ENCODE measurements around the gene ANKRD13B. TPM values are rescaled to one million over a fixed set of nuclear protein-coding genes. Genes with fewer than 3 reads are reported as not detected.
A peak's percentile ranks its signal among the peaks of the same experiment; 100 is the strongest.

The ANKRD13B gene
- total RNA-seq, 1 donor from 2014 or later = 17.9 TPM

DNA sequence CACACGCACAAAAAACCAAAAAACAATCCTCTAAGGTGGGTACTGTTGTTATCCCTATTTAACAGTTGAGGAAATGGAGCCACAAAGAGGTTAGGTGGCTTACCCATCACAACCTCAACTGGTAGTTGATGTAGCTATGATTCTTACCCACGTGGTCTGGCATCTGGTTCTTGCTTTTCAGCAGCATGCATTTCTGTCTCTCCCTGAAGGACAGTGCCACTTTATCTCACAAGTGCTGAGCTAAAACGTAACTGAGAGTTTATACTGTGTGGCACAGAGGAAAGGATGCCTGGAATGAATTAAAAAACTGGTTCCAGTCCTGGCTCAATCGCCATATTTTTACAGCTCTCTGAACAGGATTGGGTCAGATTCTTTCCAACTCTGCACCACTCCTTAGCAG lies 31.7 kb downstream of the ANKRD13B start:
- Histone ChIP-seq H3K36me3 (ENCODE audit: insufficient read depth, low read length) (peaks cover 2% of the 10 kb centered on the region), H3K4me2 (ENCODE audit: low read length) (no peak overlapping the region), H3K4me1 (ENCODE audit: insufficient read depth, low read length) (peaks cover 6% of the 10 kb centered on the region), H3K9ac (ENCODE audit: low read length) (no peak overlapping the region), H3K27ac (ENCODE audit: low read depth, low read length) (no peak overlapping the region), H4K20me1 (ENCODE audit: insufficient read depth, low read length) (peaks cover 11% of the 10 kb centered on the region), H3K79me2 (ENCODE audit: insufficient read depth, low read length) (no peaks in the 10 kb centered on the region), H3K27me3 (ENCODE audit: insufficient read depth, low read length) (no peaks in the 10 kb centered on the region), H2AFZ (ENCODE audit: low read depth, low read length) (no peak overlapping the region), H3K4me3 (ENCODE audit: insufficient read depth, low read depth, low read length) (no peak overlapping the region), H3K9me3 (ENCODE audit: insufficient read depth, low read depth, low read length) (no peaks in the 10 kb centered on the region)
- FAIRE-seq (no peak), DNase-seq (ENCODE audit: low read depth) (no peak)
- no peak for TF ChIP-seq EZH2 (IDR thresholded peaks at IDR 0.05; ENCODE audit: insufficient read depth, low read length)
- TF ChIP-seq, protein P1, sequence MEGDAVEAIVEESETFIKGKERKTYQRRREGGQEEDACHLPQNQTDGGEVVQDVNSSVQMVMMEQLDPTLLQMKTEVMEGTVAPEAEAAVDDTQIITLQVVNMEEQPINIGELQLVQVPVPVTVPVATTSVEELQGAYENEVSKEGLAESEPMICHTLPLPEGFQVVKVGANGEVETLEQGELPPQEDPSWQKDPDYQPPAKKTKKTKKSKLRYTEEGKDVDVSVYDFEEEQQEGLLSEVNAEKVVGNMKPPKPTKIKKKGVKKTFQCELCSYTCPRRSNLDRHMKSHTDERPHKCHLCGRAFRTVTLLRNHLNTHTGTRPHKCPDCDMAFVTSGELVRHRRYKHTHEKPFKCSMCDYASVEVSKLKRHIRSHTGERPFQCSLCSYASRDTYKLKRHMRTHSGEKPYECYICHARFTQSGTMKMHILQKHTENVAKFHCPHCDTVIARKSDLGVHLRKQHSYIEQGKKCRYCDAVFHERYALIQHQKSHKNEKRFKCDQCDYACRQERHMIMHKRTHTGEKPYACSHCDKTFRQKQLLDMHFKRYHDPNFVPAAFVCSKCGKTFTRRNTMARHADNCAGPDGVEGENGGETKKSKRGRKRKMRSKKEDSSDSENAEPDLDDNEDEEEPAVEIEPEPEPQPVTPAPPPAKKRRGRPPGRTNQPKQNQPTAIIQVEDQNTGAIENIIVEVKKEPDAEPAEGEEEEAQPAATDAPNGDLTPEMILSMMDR (IDR thresholded peaks at IDR 0.05; ENCODE audit: insufficient read depth, low read depth, low read length) = no peak
- peaks cover 13% of the 10 kb centered on the region for H3K4me1 Mint-ChIP-seq (ENCODE audit: low read depth, unreplicated experiment)
- H3K36me3 Mint-ChIP-seq (ENCODE audit: low read depth, unreplicated experiment) = peaks cover 2% of the 10 kb centered on the region
- H3K27ac Mint-ChIP-seq (ENCODE audit: unreplicated experiment) = no peak overlapping the region
- H3K9me3 Mint-ChIP-seq (ENCODE audit: unreplicated experiment) = no peaks in the 10 kb centered on the region
- no peak overlapping the region for H3K4me3 Mint-ChIP-seq (ENCODE audit: unreplicated experiment)
- H3K27me3 Mint-ChIP-seq (ENCODE audit: low read depth, unreplicated experiment) = no peaks in the 10 kb centered on the region

DNA sequence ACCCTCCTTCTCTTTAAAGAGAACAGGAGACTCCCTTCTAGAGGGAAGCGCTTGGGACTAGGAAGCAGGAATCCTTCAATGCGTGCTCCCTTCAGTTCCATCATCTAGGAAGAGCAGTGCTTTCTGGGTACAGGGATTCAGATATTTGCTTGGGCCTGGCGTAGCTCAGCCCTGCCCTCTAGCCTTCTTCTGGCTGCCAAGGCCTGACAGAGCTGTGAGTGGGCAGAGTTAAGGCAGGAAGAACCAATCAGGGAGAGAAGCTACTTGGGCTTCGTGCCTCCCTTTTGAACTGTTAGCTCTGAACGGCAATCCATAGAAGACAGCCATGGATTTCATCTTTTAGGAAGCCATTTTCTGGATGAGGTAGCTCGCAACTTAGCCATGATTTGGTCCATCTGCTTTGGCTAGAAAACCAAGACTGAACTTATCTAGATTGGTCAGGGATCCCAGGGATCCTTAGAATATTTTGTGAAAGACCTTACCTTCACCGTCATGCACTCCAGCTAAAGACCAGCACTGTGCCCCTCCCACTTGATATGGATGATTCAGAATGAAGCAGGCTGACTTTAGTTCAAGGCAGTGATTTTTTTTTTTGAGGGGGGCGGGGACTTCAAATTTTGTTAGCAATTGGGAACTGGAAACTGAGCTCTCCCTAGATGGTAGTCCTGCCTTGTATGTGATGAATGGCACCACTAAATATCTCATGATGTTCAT lies 32.3 kb downstream of the ANKRD13B start:
- H3K4me3 Mint-ChIP-seq (ENCODE audit: unreplicated experiment) = no peak overlapping the region
- no peaks in the 10 kb centered on the region for H3K27me3 ChIP-seq (ENCODE audit: insufficient read depth, low read length)

More for the DNA sequence above, 32.3 kb downstream of the ANKRD13B start:
- Histone ChIP-seq H3K79me2 (ENCODE audit: insufficient read depth, low read length) (no peaks in the 10 kb centered on the region), H3K9ac (ENCODE audit: low read length) (no peak overlapping the region), H3K4me3 (ENCODE audit: insufficient read depth, low read depth, low read length) (no peak overlapping the region), H3K36me3 (ENCODE audit: insufficient read depth, low read length) (peaks cover 2% of the 10 kb centered on the region), H3K4me2 (ENCODE audit: low read length) (no peak overlapping the region), H3K9me3 (ENCODE audit: insufficient read depth, low read depth, low read length) (no peaks in the 10 kb centered on the region), H4K20me1 (ENCODE audit: insufficient read depth, low read length) (peaks cover 11% of the 10 kb centered on the region), H2AFZ (ENCODE audit: low read depth, low read length) (no peak overlapping the region), H3K4me1 (ENCODE audit: insufficient read depth, low read length) (peaks cover 4% of the 10 kb centered on the region), H3K27ac (ENCODE audit: low read depth, low read length) (no peak overlapping the region)
- no peaks in the 10 kb centered on the region for H3K27me3 Mint-ChIP-seq (ENCODE audit: low read depth, unreplicated experiment)
- DNase-seq (ENCODE audit: low read depth) = peak; percentile 31
- TF ChIP-seq EZH2 (IDR thresholded peaks at IDR 0.05; ENCODE audit: insufficient read depth, low read length) = no peak
- TF ChIP-seq, protein P1 (IDR thresholded peaks at IDR 0.05; ENCODE audit: insufficient read depth, low read depth, low read length) = no peak
- peaks cover 8% of the 10 kb centered on the region for H3K4me1 Mint-ChIP-seq (ENCODE audit: low read depth, unreplicated experiment)
- no peaks in the 10 kb centered on the region for H3K9me3 Mint-ChIP-seq (ENCODE audit: unreplicated experiment)
- H3K36me3 Mint-ChIP-seq (ENCODE audit: low read depth, unreplicated experiment) = peaks cover 2% of the 10 kb centered on the region
- H3K27ac Mint-ChIP-seq (ENCODE audit: unreplicated experiment) = no peak overlapping the region
- no peak for FAIRE-seq

All from astrocyte (in vitro differentiated cells and primary cell).